ENCODE measurements around the gene MAP4K4. TPM values are rescaled to one million over a fixed set of nuclear protein-coding genes. Genes with fewer than 3 reads are reported as not detected.

MAP4K4 gene
- 97.7 and 123 TPM in 2 replicates for total RNA-seq

DNA sequence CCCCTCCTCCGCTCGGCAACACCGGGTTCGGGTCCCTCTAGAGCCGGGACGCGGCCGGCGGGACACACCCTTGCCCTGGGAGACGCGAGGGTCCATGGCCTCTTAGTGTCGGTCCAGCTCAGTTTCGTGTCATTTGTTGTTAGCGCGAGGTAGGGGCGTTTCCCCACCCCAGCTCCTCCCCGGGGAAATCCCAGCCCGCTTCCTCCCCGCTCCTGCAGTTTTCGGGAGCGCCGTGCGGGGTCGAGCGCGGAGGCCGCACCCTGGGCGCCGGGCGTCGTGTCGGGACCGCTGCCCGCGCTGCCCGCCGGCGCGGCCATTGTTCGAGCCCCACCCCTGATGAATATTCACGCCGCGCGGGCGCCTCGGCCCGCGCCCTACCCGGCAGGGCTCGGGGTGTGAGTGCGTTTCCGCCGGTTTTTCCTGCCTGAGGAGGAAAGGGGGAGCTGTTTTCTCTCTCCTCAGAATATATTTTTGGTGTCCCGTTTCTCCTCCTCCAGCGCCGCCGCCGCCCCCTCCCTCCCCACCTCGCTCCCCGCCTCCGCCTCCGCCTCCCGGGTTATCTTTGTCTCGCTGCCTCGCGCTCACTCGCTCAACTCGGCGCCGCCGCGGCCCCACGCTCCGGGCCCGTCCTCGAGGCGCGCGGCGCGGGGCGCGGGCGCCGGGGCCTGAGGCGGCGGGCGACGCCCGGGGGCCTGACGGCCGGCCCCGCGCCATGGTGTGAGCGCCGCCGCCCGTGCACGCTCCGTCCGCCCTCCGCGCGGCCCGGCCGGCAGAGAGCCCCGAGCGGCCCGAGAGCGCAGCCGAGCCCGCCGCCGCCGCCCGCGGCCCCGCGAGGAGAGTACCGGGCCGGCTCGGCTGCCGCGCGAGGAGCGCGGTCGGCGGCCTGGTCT, at the start of gene MAP4K4:
TSS of gene MAP4K4 (plus strand) at position 584 of the 890 bp plus-strand sequence. CDS start 374 bp downstream, outside the sequence.

Other genes starting within 250 kb of the MAP4K4 start
- gene RFX8, start 222.6 kb upstream of the MAP4K4 start, total RNA-seq = not detected in 2 replicates

Measured in nasal cavity respiratory epithelium epithelial cell of viscerocranial mucosa (primary cell).